ENCODE data around the gene SP3.

DNA sequence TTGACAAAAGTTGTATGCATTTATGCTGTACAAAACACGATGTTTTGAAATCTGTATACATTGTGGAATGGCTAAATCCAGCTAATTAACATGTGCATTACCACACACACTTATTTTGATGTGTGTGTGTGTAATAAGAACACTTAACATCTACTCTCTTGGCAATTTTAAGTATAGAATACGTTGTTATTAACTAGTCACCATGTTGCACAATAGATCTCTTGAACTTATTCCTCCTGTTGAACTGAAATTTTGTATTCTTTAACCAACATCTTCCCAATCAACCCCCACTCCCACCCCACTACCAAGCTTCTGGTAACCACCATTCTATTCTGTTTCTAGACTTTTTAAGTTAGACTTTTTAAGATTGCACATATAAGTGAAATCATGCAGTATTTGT is 16.3 kb upstream of the SP3 start:
- TF ChIP-seq EZH2 (IDR thresholded peaks at IDR 0.05; ENCODE audit: low read length, missing control alignments) = no peak
- TF ChIP-seq, protein P1, sequence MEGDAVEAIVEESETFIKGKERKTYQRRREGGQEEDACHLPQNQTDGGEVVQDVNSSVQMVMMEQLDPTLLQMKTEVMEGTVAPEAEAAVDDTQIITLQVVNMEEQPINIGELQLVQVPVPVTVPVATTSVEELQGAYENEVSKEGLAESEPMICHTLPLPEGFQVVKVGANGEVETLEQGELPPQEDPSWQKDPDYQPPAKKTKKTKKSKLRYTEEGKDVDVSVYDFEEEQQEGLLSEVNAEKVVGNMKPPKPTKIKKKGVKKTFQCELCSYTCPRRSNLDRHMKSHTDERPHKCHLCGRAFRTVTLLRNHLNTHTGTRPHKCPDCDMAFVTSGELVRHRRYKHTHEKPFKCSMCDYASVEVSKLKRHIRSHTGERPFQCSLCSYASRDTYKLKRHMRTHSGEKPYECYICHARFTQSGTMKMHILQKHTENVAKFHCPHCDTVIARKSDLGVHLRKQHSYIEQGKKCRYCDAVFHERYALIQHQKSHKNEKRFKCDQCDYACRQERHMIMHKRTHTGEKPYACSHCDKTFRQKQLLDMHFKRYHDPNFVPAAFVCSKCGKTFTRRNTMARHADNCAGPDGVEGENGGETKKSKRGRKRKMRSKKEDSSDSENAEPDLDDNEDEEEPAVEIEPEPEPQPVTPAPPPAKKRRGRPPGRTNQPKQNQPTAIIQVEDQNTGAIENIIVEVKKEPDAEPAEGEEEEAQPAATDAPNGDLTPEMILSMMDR (conservative IDR thresholded peaks at IDR 0.05 in 1 of 2, IDR thresholded peaks at IDR 0.05 in 1 of 2; ENCODE audit: low read depth in 1 of 2, low read length in 2 of 2) = no peak

Data from fibroblast of lung (primary cell).